Activated CD8-positive, alpha-beta T cell treated with anti-CD3 and anti-CD28 coated beads for 36 hours (primary cell): ENCODE data around the gene ADD1. TPM values are rescaled to one million over a fixed set of nuclear protein-coding genes. Genes with fewer than 3 reads are reported as not detected.

ENCODE experiments used
- ATAC-seq: fragments of 200-7000 bp; cut with Tn5 transposase; one replicate; pipeline ENCODE4 v1.10.0; 2021; ENCODE audit warnings: mild to moderate bottlenecking, moderate library complexity
- CTCF ChIA-PET: fragments of 350-600 bp; sonication (Branson Sonifier 250); formaldehyde crosslinking; loops from one replicate; lab custom pipeline; 2021; ENCODE audit warnings: antibody characterized with exemption; lab: Charles Lee
- POLR2A ChIA-PET: fragments of 350-600 bp; sonication (Branson Sonifier 250); formaldehyde crosslinking; loops from one replicate; lab custom pipeline; 2021; ENCODE audit warnings: antibody characterized with exemption; lab: Charles Lee
- DNase-seq: peaks from one replicate; pipeline ENCODE4 v3.0.0-alpha.2; 2020
- H3K27ac Mint-ChIP-seq: one replicate; pipeline ENCODE4 v1.8.0; 2021; ENCODE audit warnings: mild to moderate bottlenecking, mixed read lengths
- H3K27me3 Mint-ChIP-seq: one replicate; pipeline ENCODE4 v1.8.0; 2021; ENCODE audit warnings: mixed read lengths
- H3K36me3 Mint-ChIP-seq: one replicate; pipeline ENCODE4 v1.8.0; 2021; ENCODE audit warnings: low read depth, mixed read lengths
- H3K4me1 Mint-ChIP-seq: one replicate; pipeline ENCODE4 v1.8.0; 2021; ENCODE audit warnings: low read depth, mixed read lengths
- H3K4me3 Mint-ChIP-seq: one replicate; pipeline ENCODE4 v1.8.0; 2021; ENCODE audit warnings: mild to moderate bottlenecking, moderate library complexity, mixed read lengths
- H3K9me3 Mint-ChIP-seq: one replicate; pipeline ENCODE4 v1.8.0; 2021; ENCODE audit warnings: mixed read lengths
- CTCF ChIP-seq: fragments of 200-600 bp; IDR thresholded peaks from one replicate; pipeline ENCODE4 v1.8.0; 2022; ENCODE audit warnings: antibody characterized with exemption, mild to moderate bottlenecking
- intact Hi-C: fragments of 100-400 bp; cut with micrococcal nuclease; formaldehyde crosslinking; loops from one replicate; pipeline ENCODE4 v1.10.0; 2022
- total RNA-seq, 2 experiments: library from RNA; stranded (reverse); gene quantifications; one replicate each; pipeline ENCODE4 v1.2.3, GENCODE V29; 2021

The ADD1 gene
- total RNA-seq, 2 experiments from 2014 or later = 149 to 154 TPM

GRCh38 chr4:2837110-2837903, 6.3 kb upstream of the ADD1 start:
- ATAC-seq (peak; percentile 4), DNase-seq (no peak)
- intact Hi-C loops = no loop called here
- peak overlapping the region; percentile 82 for H3K4me3 Mint-ChIP-seq
- H3K9me3 Mint-ChIP-seq = peaks cover 3% of the 10 kb centered on the region
- H3K4me1 Mint-ChIP-seq = peaks cover 49% of the 10 kb centered on the region
- POLR2A ChIA-PET = interaction anchor here (1.0 to 1.8 kb wide), 6 partner anchors 19 to 368 kb away, joined by 3 to 9 read pairs (median 4); partner anchors contain the start of gene RNF4
- TF ChIP-seq CTCF = no peak
- peaks cover 24% of the 10 kb centered on the region for H3K36me3 Mint-ChIP-seq
- H3K27me3 Mint-ChIP-seq = no peaks in the 10 kb centered on the region
- H3K27ac Mint-ChIP-seq = peak overlapping the region; percentile 97
- CTCF ChIA-PET = no interaction called here

- DNase-seq (peak; percentile 83), ATAC-seq (peak; percentile 88)
- Mint-ChIP-seq H3K4me1 (peaks cover 55% of the 10 kb centered on the region), H3K27ac (peak overlapping the region; percentile 97), H3K9me3 (peaks cover 3% of the 10 kb centered on the region), H3K36me3 (peaks cover 24% of the 10 kb centered on the region), H3K27me3 (no peaks in the 10 kb centered on the region), H3K4me3 (peak overlapping the region; percentile 82)
- ChIA-PET CTCF (no interaction called here), POLR2A (interaction anchor here (1.0 to 1.8 kb wide), 8 partner anchors 16 to 369 kb away, joined by 3 to 9 read pairs (median 4); partner anchors contain the start of gene RNF4)
- intact Hi-C loops = no loop called here
- no peak for TF ChIP-seq CTCF
These were observed 5.6 kb upstream of the ADD1 start for GRCh38 chr4:2837904-2838496.

- Mint-ChIP-seq H3K4me1 (peaks cover 55% of the 10 kb centered on the region), H3K36me3 (peaks cover 20% of the 10 kb centered on the region), H3K27me3 (no peaks in the 10 kb centered on the region), H3K9me3 (peaks cover 3% of the 10 kb centered on the region), H3K4me3 (peak overlapping the region; percentile 82), H3K27ac (peak overlapping the region; percentile 97)
- ChIA-PET POLR2A (interaction anchor here (0.6 to 1.4 kb wide), 4 partner anchors 21 to 39 kb away, joined by 3 to 4 read pairs (median 4); no protein-coding TSS in a partner anchor), CTCF (interaction anchor here (0.9 to 1.3 kb wide), 3 partner anchors 9 to 75 kb away, joined by 3 read pairs; no protein-coding TSS in a partner anchor)
- intact Hi-C loops = no loop called here
- TF ChIP-seq CTCF = no peak
- no peak for DNase-seq
- no peak for ATAC-seq
These were observed 4.6 kb upstream of the ADD1 start for GRCh38 chr4:2839060-2839459.

- POLR2A ChIA-PET = interaction anchor here (1.0 to 2.8 kb wide), 3 partner anchors 9 to 31 kb away, joined by 3 to 8 read pairs (median 3); no protein-coding TSS in a partner anchor
These were observed 869 bp upstream of the ADD1 start for GRCh38 chr4:2842687-2843262.

More at GRCh38 chr4:2842687-2843262, 869 bp upstream of the ADD1 start:
- Mint-ChIP-seq H3K36me3 (peaks cover 23% of the 10 kb centered on the region), H3K9me3 (peaks cover 3% of the 10 kb centered on the region), H3K4me3 (peak overlapping the region; percentile 74), H3K4me1 (peaks cover 47% of the 10 kb centered on the region), H3K27me3 (no peaks in the 10 kb centered on the region), H3K27ac (peak overlapping the region; percentile 77)
- CTCF ChIA-PET = no interaction called here
- TF ChIP-seq CTCF = no peak
- DNase-seq = no peak
- ATAC-seq = no peak
- intact Hi-C loops = no loop called here
